ENCODE data around the gene BIK. TPM values are rescaled to one million over a fixed set of nuclear protein-coding genes. Genes with fewer than 3 reads are reported as not detected.
A peak's percentile ranks its signal among the peaks of the same experiment; 100 is the strongest.
"Not testable (repeated sequence)": the region's sequence is repeated elsewhere in the genome, so short reads cannot be mapped to it uniquely, and the experiment has no call there.

Gene BIK
- total RNA-seq, 3 donors from 2014 or later: 8.4 to 28.3 (median 20.6) TPM

- no peaks in the 10 kb centered on the region for H3K4me1 ChIP-seq (ENCODE audit: low read depth)
Measured at GRCh38 chr22:43096420-43096819, 14.1 kb upstream of the BIK start.

DNA sequence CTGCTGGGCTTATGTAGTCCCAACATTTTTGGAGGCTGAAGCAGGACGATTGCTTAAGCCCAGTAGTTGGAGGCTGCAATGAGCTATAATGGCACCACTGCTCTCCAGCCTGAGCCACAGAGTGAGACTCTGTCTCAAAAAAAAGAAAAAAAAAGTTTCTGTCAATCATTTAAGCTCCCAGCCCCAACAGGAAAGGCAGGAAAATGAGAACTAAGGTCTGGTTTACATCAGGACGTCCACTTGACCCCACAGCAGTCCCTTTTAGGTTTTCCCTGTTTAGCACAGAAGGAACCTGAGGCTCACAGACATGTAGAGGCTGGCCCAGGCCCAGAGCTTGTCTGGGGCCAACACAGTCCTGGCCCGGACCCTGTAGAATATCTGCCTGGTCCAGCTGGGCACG is 12.2 kb upstream of the BIK start:
- intact Hi-C loops (cut with DNase I, micrococcal nuclease): no loop called here
- no peak for TF ChIP-seq CTCF (IDR thresholded peaks at IDR 0.05)

More at GRCh38 chr22:43096420-43096819, 14.1 kb upstream of the BIK start:
- intact Hi-C loops (cut with DNase I, micrococcal nuclease): no loop called here
- ATAC-seq: no peak
- TF ChIP-seq CTCF (IDR thresholded peaks at IDR 0.05): no peak
- H3K9me3 ChIP-seq: peaks cover 6% of the 10 kb centered on the region
- no peaks in the 10 kb centered on the region for H3K36me3 ChIP-seq (ENCODE audit: low read depth)
- H3K4me3 ChIP-seq: no peak overlapping the region
- no peak for DNase-seq

GRCh38 chr22:43099095-43099494 is 11.5 kb upstream of the BIK start:
- no peak for ATAC-seq
- Histone ChIP-seq H3K9me3 (peaks cover 6% of the 10 kb centered on the region), H3K4me1 (ENCODE audit: low read depth) (no peaks in the 10 kb centered on the region), H3K36me3 (ENCODE audit: low read depth) (no peaks in the 10 kb centered on the region), H3K4me3 (no peak overlapping the region)
- intact Hi-C loops (cut with DNase I, micrococcal nuclease): no loop called here
- no peak for TF ChIP-seq CTCF (IDR thresholded peaks at IDR 0.05)
- no peak for DNase-seq

More for the DNA sequence above, 12.2 kb upstream of the BIK start:
- DNase-seq (no peak), ATAC-seq (no peak)
- H3K4me1 ChIP-seq (ENCODE audit: low read depth): no peaks in the 10 kb centered on the region
- peaks cover 6% of the 10 kb centered on the region for H3K9me3 ChIP-seq
- H3K4me3 ChIP-seq: no peak overlapping the region
- no peaks in the 10 kb centered on the region for H3K36me3 ChIP-seq (ENCODE audit: low read depth)

DNA sequence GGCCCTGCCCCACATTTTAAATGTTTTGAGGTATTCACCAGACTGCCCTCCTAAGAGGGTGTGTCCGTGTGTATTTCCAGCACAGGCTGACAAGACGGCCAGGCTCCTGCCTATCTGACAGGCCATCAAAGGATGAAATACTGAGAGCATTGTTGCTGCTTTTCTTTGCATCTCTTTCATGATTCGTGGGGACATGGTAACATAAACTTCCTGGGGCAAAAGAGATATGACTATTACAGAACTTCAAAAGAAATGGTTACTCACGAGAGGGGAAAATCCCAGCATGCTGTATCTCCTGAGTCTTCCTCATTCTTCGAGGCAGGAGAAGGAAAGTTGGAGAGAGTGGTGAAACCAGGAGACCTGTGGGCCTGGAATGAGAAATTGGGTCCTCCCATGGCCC is 10.3 kb upstream of the BIK start:
- H3K4me1 ChIP-seq (ENCODE audit: low read depth): no peaks in the 10 kb centered on the region
- intact Hi-C loops (cut with DNase I, micrococcal nuclease): no loop called here
- H3K36me3 ChIP-seq (ENCODE audit: low read depth): no peaks in the 10 kb centered on the region
- ATAC-seq (peak; percentile 41), DNase-seq (no peak)
- H3K9me3 ChIP-seq: peaks cover 6% of the 10 kb centered on the region
- no peak for TF ChIP-seq CTCF (IDR thresholded peaks at IDR 0.05)
- no peak overlapping the region for H3K4me3 ChIP-seq

- Histone ChIP-seq H3K9me3 (peaks cover 6% of the 10 kb centered on the region), H3K4me3 (no peak overlapping the region), H3K36me3 (ENCODE audit: low read depth) (no peaks in the 10 kb centered on the region), H3K4me1 (ENCODE audit: low read depth) (no peaks in the 10 kb centered on the region)
- no peak for TF ChIP-seq CTCF (IDR thresholded peaks at IDR 0.05)
- ATAC-seq: no peak
- intact Hi-C loops (cut with DNase I, micrococcal nuclease): no loop called here
- no peak for DNase-seq
Measured at GRCh38 chr22:43101306-43101705, 9.2 kb upstream of the BIK start.

GRCh38 chr22:43104056-43104625 is 6.4 kb upstream of the BIK start:
- H3K4me3 ChIP-seq; H3K9me3 ChIP-seq; DNase-seq; H3K36me3 ChIP-seq (ENCODE audit: low read depth); H3K4me1 ChIP-seq (ENCODE audit: low read depth); intact Hi-C loops (cut with DNase I, micrococcal nuclease): not testable (repeated sequence)
- ATAC-seq: peak; percentile 75

- H3K4me3 ChIP-seq; H3K4me1 ChIP-seq (ENCODE audit: low read depth); H3K9me3 ChIP-seq; H3K36me3 ChIP-seq (ENCODE audit: low read depth); intact Hi-C loops (cut with DNase I, micrococcal nuclease); DNase-seq; ATAC-seq: not testable (repeated sequence)
Measured at GRCh38 chr22:43104950-43105349, 5.6 kb upstream of the BIK start.

Data from mucosa of descending colon (tissue), 3 donors.